Measurements from ENCODE around the gene SLC2A9. TPM values are rescaled to one million over a fixed set of nuclear protein-coding genes. Genes with fewer than 3 reads are reported as not detected.
A peak's percentile ranks its signal among the peaks of the same experiment; 100 is the strongest.

The SLC2A9 gene
- total RNA-seq: 21.5 TPM

GRCh38 chr4:10020871-10021652 is at the start of gene SLC2A9:
TSS of gene SLC2A9 (minus strand) at chr4:10021497. CDS start at chr4:10021429, 68 bp downstream.
- ATAC-seq: peak; percentile 27

DNA sequence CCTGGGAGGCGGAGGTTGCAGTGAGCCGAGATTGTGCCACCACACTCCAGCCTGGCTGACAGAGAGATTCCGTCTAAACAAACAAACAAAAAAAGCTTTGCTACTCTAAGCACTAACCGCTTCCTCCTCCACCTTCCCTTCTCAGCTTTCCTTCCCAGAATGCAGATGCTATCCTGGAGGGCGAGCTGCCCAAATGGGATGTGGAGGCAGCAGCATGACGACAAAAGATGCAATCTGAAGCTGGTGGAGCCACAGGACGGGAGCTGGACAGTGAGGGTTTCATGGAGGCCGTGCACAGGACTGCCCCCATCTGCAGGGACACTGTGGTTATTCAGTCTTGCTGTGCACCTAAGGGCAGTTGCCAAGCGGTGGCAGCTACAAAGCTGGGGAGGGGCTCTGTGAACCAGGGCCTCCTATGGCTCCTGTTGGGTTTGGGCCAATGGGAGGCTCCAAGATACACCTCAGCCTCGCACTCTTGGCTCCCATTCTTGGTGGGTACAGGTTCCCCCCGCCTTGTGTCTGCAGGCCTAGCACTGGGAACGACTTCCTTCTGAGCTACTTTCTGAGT is 47.9 kb upstream of the SLC2A9 start:
- peak; percentile 29 for ATAC-seq

DNA sequence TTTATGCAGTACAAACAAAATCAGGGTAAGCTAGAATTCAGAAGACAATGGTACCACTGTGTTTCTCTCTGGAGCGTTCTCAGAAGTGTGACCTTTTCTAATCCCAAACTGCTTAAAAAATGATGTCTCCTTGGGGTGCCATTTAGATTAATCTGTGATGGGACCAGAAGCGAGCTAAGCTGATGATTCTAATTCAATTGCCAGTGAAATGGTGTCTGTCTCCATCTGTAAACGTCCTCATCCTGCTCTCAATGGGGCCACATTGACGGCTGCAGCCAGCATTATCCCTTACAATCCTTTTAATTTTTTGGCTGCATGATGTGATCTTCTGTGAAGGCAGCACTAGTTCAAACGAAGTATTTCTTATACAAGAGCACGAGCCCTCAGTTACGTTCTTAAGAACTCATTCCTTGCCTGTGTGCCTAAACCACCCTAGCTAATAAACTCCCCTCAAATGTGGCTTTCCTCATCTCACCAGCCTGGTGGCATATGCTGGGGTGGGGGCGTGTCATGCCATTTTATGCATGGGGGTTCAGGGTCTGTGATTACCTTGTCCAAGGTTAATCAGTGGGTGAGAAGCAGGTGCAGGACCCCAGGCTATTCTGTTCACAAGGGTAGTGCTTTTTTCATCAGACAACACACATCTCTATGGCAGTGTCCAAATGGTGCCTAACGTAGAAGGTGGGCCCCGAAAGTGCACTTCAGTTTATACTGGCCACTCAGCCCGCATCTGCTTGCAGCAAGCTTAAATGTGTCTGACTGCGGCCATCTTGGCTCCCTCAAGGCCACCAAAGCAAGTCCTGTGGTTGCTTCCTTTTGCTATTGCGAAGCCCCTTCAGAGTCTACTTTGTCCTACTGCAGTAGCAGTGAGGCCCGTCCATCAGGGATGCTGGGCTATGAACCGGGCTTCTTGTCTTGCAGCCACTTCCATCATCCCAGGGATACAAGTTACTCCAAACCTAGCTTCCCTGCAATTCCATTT is 45.7 kb upstream of the SLC2A9 start:
- ATAC-seq: no peak

- ATAC-seq: no peak
Observed at GRCh38 chr4:10066206-10066605, 44.9 kb upstream of the SLC2A9 start.

- ATAC-seq: peak; percentile 92
Observed at GRCh38 chr4:10063544-10064300, 42.4 kb upstream of the SLC2A9 start.

DNA sequence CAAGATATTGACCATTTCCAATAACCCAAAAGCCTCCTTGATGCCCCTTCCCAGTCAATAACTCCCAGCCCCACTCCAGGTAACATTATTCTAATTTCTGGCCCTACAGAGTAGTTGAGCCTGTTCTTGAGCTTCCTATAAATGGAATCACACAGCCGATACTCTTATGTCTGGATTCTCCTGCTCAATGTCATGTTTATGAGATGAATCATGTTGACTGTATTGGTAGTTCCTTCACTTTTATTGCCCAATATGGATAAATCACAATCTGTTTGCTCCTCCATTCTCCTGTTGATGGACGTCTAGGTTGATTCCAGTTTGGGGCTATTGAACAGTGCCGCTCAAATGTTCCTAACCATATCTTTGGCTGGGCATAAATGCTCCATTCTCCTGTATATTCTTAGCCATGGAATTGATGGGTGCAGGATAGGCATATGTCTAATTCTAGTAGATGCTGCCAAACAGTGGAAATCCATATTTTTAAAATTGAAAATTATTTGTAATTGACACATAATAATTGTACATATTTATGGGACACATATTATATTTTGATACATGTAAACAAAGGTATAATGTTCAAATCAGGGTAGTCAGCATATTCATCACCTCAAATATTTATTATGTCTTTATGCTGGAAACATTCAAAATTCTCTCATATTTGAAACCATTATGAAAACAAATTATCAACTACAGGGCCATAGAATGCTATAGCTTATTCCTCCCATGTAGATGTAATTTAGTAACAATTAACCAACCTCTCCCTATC is 40.5 kb upstream of the SLC2A9 start:
- peak; percentile 79 for ATAC-seq

- ATAC-seq: no peak
Observed at GRCh38 chr4:10058371-10058770, 37.1 kb upstream of the SLC2A9 start.

DNA sequence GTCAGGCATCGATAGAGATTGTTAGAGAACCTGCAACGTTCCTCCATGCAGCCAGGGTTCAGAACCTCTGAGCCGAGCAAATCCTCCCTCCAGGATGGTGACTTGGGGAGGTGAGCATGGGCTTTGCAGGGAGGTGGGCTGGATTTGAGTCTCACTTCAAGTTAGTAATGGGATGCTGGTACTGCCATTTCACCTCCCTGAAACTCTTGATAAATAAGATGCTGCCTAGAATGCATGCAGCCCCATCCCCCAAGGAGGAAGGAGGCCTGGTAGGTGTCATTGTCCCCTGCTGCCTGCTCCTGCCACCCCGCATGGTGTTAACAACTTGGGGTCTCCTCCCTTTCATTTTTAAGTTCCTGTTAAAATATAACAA is 35.7 kb upstream of the SLC2A9 start:
- no peak for ATAC-seq

GRCh38 chr4:10056334-10057022 is 35.2 kb upstream of the SLC2A9 start:
- ATAC-seq: no peak

DNA sequence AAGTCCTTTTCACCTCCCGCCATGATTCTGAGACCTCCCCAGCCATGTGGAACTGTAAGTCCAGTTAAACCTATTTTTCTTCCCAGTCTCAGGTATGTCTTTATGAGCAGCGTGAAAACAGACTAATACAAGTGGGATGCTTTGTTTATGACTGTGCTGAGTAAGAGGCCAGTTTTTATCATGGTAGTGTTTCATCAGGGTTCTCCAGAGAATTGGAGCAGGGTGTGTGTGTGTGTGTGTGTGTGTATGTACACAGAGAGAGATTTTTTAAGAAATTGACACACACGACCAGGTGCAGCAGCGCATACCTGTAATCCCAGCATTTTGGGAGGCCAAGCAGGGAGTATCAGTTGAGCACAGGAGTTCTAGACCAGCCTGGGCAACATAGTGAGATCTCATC is 34.6 kb upstream of the SLC2A9 start:
- no peak for ATAC-seq

- ATAC-seq: peak; percentile 45
Observed at GRCh38 chr4:10054571-10055041, 33.3 kb upstream of the SLC2A9 start.

DNA sequence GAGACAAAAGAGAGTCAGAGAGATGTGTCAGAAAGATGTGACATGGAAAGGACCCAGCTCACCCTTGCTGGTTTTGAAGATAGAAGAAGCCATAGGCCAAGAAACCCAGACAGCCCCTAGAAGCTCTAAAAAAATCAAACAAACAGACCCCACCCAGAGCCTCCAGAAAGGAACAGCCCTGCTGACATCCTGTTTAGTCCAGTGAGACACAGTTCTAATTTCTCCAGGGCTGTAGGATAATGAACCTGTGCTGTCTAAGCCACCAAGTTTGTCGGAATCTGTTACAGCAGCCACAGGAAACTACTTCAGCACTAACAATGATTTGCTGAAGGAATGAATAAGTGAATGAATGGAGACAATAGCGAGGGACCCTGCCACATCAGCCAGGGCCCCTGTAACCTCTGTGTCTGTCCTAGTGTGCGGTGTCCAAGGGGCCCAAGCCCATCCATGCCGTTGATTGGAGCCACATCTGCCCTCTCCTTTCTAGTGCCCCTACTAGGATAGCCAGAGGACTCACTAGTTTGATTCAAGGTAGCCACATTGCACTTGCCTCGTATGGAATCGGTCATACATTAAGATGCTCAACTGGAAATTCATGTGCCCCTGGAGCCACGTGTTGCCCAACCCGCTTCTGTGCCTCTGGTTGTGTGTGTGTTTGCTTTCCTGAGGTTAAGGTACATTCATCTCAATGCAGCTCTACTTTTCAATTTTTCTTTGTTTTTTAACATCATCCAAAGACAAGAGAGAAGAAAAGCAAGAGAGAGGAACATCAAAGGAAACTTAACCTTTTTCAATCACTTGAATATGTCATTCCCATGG is 32.5 kb upstream of the SLC2A9 start:
- peak; percentile 37 for ATAC-seq

- peak; percentile 7 for ATAC-seq
Observed at GRCh38 chr4:10051517-10052135, 30.3 kb upstream of the SLC2A9 start.

DNA sequence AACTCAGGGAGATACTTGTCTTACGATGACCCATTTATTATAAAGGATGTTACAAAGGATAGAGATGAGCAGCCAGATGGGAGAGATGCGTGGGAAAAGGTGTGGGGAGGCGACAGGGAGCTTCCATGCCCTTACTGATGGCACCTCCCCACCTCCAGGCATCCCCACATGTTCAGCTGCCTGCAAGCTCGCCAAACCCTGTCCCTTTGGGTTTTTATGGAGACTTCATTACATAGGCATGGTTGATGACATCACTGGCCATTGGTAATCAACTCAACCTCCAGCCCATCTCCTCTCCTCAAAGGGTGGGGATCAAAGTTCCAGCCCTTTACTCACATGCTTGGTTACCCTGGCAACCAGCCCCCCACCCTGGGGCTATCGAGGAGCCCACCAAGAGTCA is 29.4 kb upstream of the SLC2A9 start:
- no peak for ATAC-seq

GRCh38 chr4:10050261-10050661 is 29.0 kb upstream of the SLC2A9 start:
- peak; percentile 89 for ATAC-seq

DNA sequence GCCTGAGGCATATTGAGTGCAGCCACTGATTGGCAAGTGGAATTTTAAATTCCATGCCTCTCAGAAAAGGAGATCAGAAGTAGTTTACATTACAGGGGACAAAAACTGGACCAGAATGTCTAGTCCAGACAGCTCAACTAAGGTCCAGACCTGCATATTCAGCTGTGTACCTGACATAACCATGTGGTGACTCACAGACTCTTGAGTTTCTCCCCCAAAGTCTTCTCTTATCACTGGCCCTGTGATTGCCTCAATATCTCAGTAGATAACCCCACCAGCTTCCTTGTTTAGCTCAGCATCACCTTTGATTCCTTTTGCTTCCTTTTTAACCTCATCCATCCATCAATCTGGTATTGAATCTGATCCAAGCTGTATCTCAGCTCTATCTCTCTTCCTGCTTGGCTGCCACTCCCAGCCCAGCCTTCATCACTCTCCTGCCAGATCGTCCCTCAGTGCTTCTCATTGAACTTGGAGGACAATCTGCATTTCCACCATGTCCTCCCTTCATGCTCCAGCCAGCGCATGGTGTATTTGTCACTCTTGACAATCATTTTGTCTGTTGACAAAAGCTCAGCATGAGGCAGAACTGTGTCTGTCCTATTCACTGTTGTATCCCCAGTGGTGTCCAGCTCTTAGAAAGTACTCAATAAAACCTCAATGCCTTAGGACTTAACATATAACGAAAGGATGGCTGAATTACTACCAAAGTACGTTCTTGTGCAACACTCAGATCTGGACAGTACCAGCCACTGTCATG is 27.8 kb upstream of the SLC2A9 start:
- ATAC-seq: no peak

GRCh38 chr4:10047967-10048366 is 26.7 kb upstream of the SLC2A9 start:
- no peak for ATAC-seq

GRCh38 chr4:10046471-10046870 is 25.2 kb upstream of the SLC2A9 start:
- no peak for ATAC-seq

- no peak for ATAC-seq
Observed at GRCh38 chr4:10045481-10045880, 24.2 kb upstream of the SLC2A9 start.

Measured in esophagus mucosa (tissue), 1 donor.